Myocyte (in vitro differentiated cells): ENCODE data around the gene ENTPD6. TPM values are rescaled to one million over a fixed set of nuclear protein-coding genes. Genes with fewer than 3 reads are reported as not detected.

Experiments
- DNase-seq: peaks from one replicate; pipeline ENCODE4 v3.0.0-alpha.2; 2012; ENCODE audit warnings: low read depth
- total RNA-seq: library from RNA; depleted of rRNA; stranded (reverse); fragments of >200 nt; gene quantifications from 2 replicates; pipeline ENCODE4 v1.2.3, GENCODE V29; 2014

The ENTPD6 gene
- total RNA-seq, 1 donor from 2014 or later: 43.2 TPM

GRCh38 chr20:25275813-25276532 is 80.5 kb downstream of the ENTPD6 start:
- DNase-seq: no peak

Other genes with a start within 250 kb of the ENTPD6 start
- 5.4 and 6.8 TPM in 2 replicates for gene CST7, start 246.4 kb upstream of the ENTPD6 start, total RNA-seq
- gene APMAP, start 203.0 kb upstream of the ENTPD6 start, total RNA-seq: 59.8 and 70.5 TPM in 2 replicates
- 0.88 and 1.3 TPM in 2 replicates for gene ACSS1, start 137.6 kb upstream of the ENTPD6 start, total RNA-seq
- gene VSX1, start 113.6 kb upstream of the ENTPD6 start, total RNA-seq: not detected in 2 replicates
- gene PYGB, start 52.4 kb downstream of the ENTPD6 start, total RNA-seq: 48.9 and 55.6 TPM in 2 replicates
- gene ABHD12, start 195.1 kb downstream of the ENTPD6 start, total RNA-seq: 36.1 and 40.4 TPM in 2 replicates
- gene GINS1, start 212.0 kb downstream of the ENTPD6 start, total RNA-seq: 2.2 and 3.0 TPM in 2 replicates